A549 (cell line): ENCODE data around the gene SLC26A6. TPM values are rescaled to one million over a fixed set of nuclear protein-coding genes. Genes with fewer than 3 reads are reported as not detected.

Source experiments
- BCL3 ChIP-seq: fragments of >200 bp; sonication (Bioruptor Twin); formaldehyde crosslinking; IDR thresholded peaks from 3 replicates; pipeline ENCODE4 v1.6.1; 2016
- CBX2 ChIP-seq: fragments of 200-600 bp; sonication (generic); IDR thresholded peaks from 2 replicates; pipeline ENCODE4 v1.6.1; 2016; ENCODE audit warnings: low read depth, mild to moderate bottlenecking, borderline replicate concordance
- CEBPB ChIP-seq, 2 experiments: fragments of >200 bp in 1 of 2; sonication (Bioruptor Twin) in 1 of 2; formaldehyde crosslinking in 1 of 2; IDR thresholded peaks; 2 replicates each; pipeline ENCODE4 v1.6.1; 2012 to 2016
- CHD2 ChIP-seq: fragments of 150-350 bp; IDR thresholded peaks from 2 replicates; pipeline ENCODE4 v1.6.1; 2014; ENCODE audit warnings: low read length; ENCODE audit not compliant: partially characterized antibody
- CHD4 ChIP-seq: fragments of 200-600 bp; sonication (generic); IDR thresholded peaks from 2 replicates; pipeline ENCODE4 v1.6.1; 2016; ENCODE audit warnings: antibody characterized with exemption, mild to moderate bottlenecking, borderline replicate concordance
- E2F6 ChIP-seq: IDR thresholded peaks from 2 replicates; pipeline ENCODE4 v1.6.1; 2012; ENCODE audit warnings: low read depth, borderline replicate concordance
- EHF ChIP-seq: fragments of 250-450 bp; sonication (Bioruptor Pico); IDR thresholded peaks from 2 replicates; pipeline ENCODE4 v1.5.0; 2020; ENCODE audit warnings: mild to moderate bottlenecking
- EHMT2 ChIP-seq: fragments of 200-600 bp; sonication (generic); IDR thresholded peaks from 2 replicates; pipeline ENCODE4 v1.6.1; 2016; ENCODE audit warnings: antibody characterized with exemption, low read depth, mild to moderate bottlenecking, moderate library complexity
- EP300 ChIP-seq, 2 experiments: fragments of >200 bp; sonication (Bioruptor Twin); formaldehyde crosslinking; IDR thresholded peaks; 2 replicates in 1 of 2; 3 replicates in 1 of 2; pipeline ENCODE4 v1.6.1; 2016 to 2017
- HES2 ChIP-seq: fragments of >200 bp; sonication (Bioruptor Twin); formaldehyde crosslinking; IDR thresholded peaks from 2 replicates; pipeline ENCODE4 v1.6.1; 2016
- HEYL ChIP-seq: fragments of 250-450 bp; sonication (Bioruptor Pico); IDR thresholded peaks from 2 replicates; pipeline ENCODE4 v1.8.0; 2021; ENCODE audit warnings: mild to moderate bottlenecking, moderate library complexity
- HMGXB4 ChIP-seq: fragments of 250-450 bp; sonication (Bioruptor Pico); IDR thresholded peaks from 2 replicates; pipeline ENCODE4 v1.5.0; 2021; ENCODE audit warnings: mild to moderate bottlenecking, moderate library complexity, borderline replicate concordance
- HOXA7 ChIP-seq: fragments of 250-450 bp; sonication (Bioruptor Pico); IDR thresholded peaks from 2 replicates; pipeline ENCODE4 v1.5.0; 2020; ENCODE audit warnings: mild to moderate bottlenecking, moderate library complexity
- HOXB13 ChIP-seq: fragments of 250-450 bp; sonication (Bioruptor Pico); IDR thresholded peaks from 2 replicates; pipeline ENCODE4 v1.5.0; 2020; ENCODE audit warnings: low read depth, mild to moderate bottlenecking, moderate library complexity
- HOXB5 ChIP-seq: fragments of 250-450 bp; sonication (Bioruptor Pico); IDR thresholded peaks from 2 replicates; pipeline ENCODE4 v1.5.0; 2020; ENCODE audit warnings: mild to moderate bottlenecking, moderate library complexity
- JUN ChIP-seq, 2 experiments: fragments of >200 bp; sonication (Bioruptor Twin); formaldehyde crosslinking; IDR thresholded peaks; 2 replicates in 1 of 2; 3 replicates in 1 of 2; pipeline ENCODE4 v1.6.1; 2016 to 2017
- KDM1A ChIP-seq: fragments of 200-600 bp; sonication (generic); IDR thresholded peaks from 2 replicates; pipeline ENCODE4 v1.6.1; 2016; ENCODE audit warnings: low read depth, mild to moderate bottlenecking
- KDM5A ChIP-seq: fragments of 200-600 bp; sonication (generic); IDR thresholded peaks from 2 replicates; pipeline ENCODE4 v1.6.1; 2016; ENCODE audit warnings: antibody characterized with exemption, mild to moderate bottlenecking
- MAX ChIP-seq: IDR thresholded peaks from 2 replicates; pipeline ENCODE4 v1.6.1; 2012
- MAZ ChIP-seq: fragments of 150-350 bp; IDR thresholded peaks from 2 replicates; pipeline ENCODE4 v1.6.1; 2014; ENCODE audit warnings: antibody characterized with exemption, low read depth, low read length, borderline replicate concordance
- MYC ChIP-seq: IDR thresholded peaks from 2 replicates; pipeline ENCODE4 v1.6.1; 2012; ENCODE audit warnings: mild to moderate bottlenecking, inconsistent platforms, low read length, improper control_type of control experiment, borderline replicate concordance
- NPAS2 ChIP-seq: fragments of 250-450 bp; sonication (Bioruptor Pico); IDR thresholded peaks from 2 replicates; pipeline ENCODE4 v1.8.0; 2022; ENCODE audit warnings: mild to moderate bottlenecking, moderate library complexity, borderline replicate concordance
- NR3C1 ChIP-seq: fragments of >200 bp; sonication (Bioruptor Twin); formaldehyde crosslinking; IDR thresholded peaks from 3 replicates; pipeline ENCODE4 v1.6.1; 2017
- PBX3 ChIP-seq: IDR thresholded peaks from 2 replicates; pipeline ENCODE4 v1.6.1; 2012
- POLR2A ChIP-seq: IDR thresholded peaks from 2 replicates; pipeline ENCODE4 v1.6.1; 2012; ENCODE audit warnings: mild to moderate bottlenecking, low read length
- RAD21 ChIP-seq, 2 experiments: fragments of >200 bp in 1 of 2; sonication (Bioruptor Twin) in 1 of 2; formaldehyde crosslinking in 1 of 2; IDR thresholded peaks in 1 of 2; conservative IDR thresholded peaks in 1 of 2; 2 replicates in 1 of 2; 3 replicates in 1 of 2; pipeline ENCODE4 v1.6.1; 2012 to 2018; ENCODE audit warnings: inconsistent platforms in 1 of 2
- RARB ChIP-seq: fragments of 250-450 bp; sonication (Bioruptor Pico); IDR thresholded peaks from 2 replicates; pipeline ENCODE4 v1.8.0; 2021; ENCODE audit warnings: mild to moderate bottlenecking, moderate library complexity
- REST ChIP-seq: fragments of 200-600 bp; sonication (generic); IDR thresholded peaks from 2 replicates; pipeline ENCODE4 v1.6.1; 2016; ENCODE audit warnings: antibody characterized with exemption, mild to moderate bottlenecking, moderate library complexity
- RFX5 ChIP-seq: fragments of 450-650 bp; IDR thresholded peaks from 2 replicates; pipeline ENCODE4 v1.7.1; 2014; ENCODE audit warnings: antibody characterized with exemption, mild to moderate bottlenecking, moderate library complexity
- SMC3 ChIP-seq: fragments of >200 bp; sonication (Bioruptor Twin); formaldehyde crosslinking; IDR thresholded peaks from 3 replicates; pipeline ENCODE4 v1.6.1; 2018; ENCODE audit warnings: inconsistent platforms
- SREBF2 ChIP-seq: fragments of 450-650 bp; IDR thresholded peaks from 2 replicates; pipeline ENCODE4 v1.6.1; 2014; ENCODE audit warnings: mild to moderate bottlenecking, moderate library complexity
- TP53 ChIP-seq: fragments of 250-450 bp; sonication (Bioruptor Pico); IDR thresholded peaks from 2 replicates; pipeline ENCODE4 v1.5.0; 2021; ENCODE audit warnings: mild to moderate bottlenecking, moderate library complexity
- ZC3H11A ChIP-seq: fragments of 450-650 bp; IDR thresholded peaks from 2 replicates; pipeline ENCODE4 v1.6.1; 2014; ENCODE audit warnings: antibody characterized with exemption, mild to moderate bottlenecking
- ZFP36 ChIP-seq: fragments of 450-650 bp; IDR thresholded peaks from 2 replicates; pipeline ENCODE4 v1.6.1; 2014; ENCODE audit warnings: borderline replicate concordance; ENCODE audit not compliant: partially characterized antibody
- ZSCAN20 ChIP-seq: fragments of 250-450 bp; sonication (Bioruptor Pico); IDR thresholded peaks from 2 replicates; pipeline ENCODE4 v1.8.0; 2022; ENCODE audit warnings: mild to moderate bottlenecking, moderate library complexity
- polyA plus RNA-seq, 4 experiments: library from polyadenylated mRNA; depleted of rRNA in 3 of 4; stranded (reverse); fragments of >200 nt; fragmentation: RNase III in 1 of 4; extraction: RNeasy Plus Mini Kit Qiagen cat#74134 plus additional on column Dnase treatment in 1 of 4; gene quantifications; 2 replicates in 3 of 4; 3 replicates in 1 of 4; pipeline ENCODE4 v1.2.3, GENCODE V29; 2011 to 2017

SLC26A6 gene
- polyA plus RNA-seq, 2 of the 4 experiments (the other 2 are of a cell fraction), result 12.5 to 25.5 TPM

GRCh38 chr3:48656061-48656840 is 21.0 kb upstream of the SLC26A6 start (continued):
- TF ChIP-seq MAZ (no peak), MYC (no peak), HOXA7 (CRISPR knock-in tag) (no peak), ZC3H11A (no peak), POLR2A (0 out of 2 replicates have a peak, but pooled peaks have one; percentile 23), EP300 (IDR thresholded peaks at IDR 0.05) (no peak), PBX3 (no peak), BCL3 (no peak), HOXB13 (CRISPR knock-in tag) (no peak), CEBPB (IDR thresholded peaks at IDR 0.05) (no peak), KDM1A (no peak), ZSCAN20 (CRISPR knock-in tag) (no peak), HES2 (no peak), SREBF2 (no peak), HEYL (CRISPR knock-in tag) (no peak), ZFP36 (no peak), CHD4 (no peak), EHMT2 (no peak), RARB (CRISPR knock-in tag) (no peak), CBX2 (no peak), CHD2 (no peak), RAD21 (conservative IDR thresholded peaks at IDR 0.05 in 1 of 2, IDR thresholded peaks at IDR 0.05 in 1 of 2) (peak; percentile 38 to 59; a peak in 4 of 5 replicates), REST (no peak), SMC3 (peak; percentile 74), EHF (no peak), HOXB5 (CRISPR knock-in tag) (no peak), NR3C1 (no peak), TP53 (CRISPR knock-in tag) (no peak), HMGXB4 (no peak), MAX (peak; percentile 76), E2F6 (peak; percentile 91), RFX5 (no peak), JUN (IDR thresholded peaks at IDR 0.05) (peak in 1 of 2 experiments; percentile 38; a peak in 1 of 5 replicates), NPAS2 (CRISPR knock-in tag) (no peak), KDM5A (no peak)
